ENCODE data around the gene MSTO1.
"Not testable (repeated sequence)": the region's sequence is repeated elsewhere in the genome, so short reads cannot be mapped to it uniquely, and the experiment has no call there.

MSTO1 gene

GRCh38 chr1:155609515-155610256 lies at the start of gene MSTO1:
TSS of gene MSTO1 (plus strand) at chr1:155610218. CDS start at chr1:155610249, 31 bp downstream.
- DNase-seq (ENCODE audit: low read depth), result peak; percentile 93

DNA sequence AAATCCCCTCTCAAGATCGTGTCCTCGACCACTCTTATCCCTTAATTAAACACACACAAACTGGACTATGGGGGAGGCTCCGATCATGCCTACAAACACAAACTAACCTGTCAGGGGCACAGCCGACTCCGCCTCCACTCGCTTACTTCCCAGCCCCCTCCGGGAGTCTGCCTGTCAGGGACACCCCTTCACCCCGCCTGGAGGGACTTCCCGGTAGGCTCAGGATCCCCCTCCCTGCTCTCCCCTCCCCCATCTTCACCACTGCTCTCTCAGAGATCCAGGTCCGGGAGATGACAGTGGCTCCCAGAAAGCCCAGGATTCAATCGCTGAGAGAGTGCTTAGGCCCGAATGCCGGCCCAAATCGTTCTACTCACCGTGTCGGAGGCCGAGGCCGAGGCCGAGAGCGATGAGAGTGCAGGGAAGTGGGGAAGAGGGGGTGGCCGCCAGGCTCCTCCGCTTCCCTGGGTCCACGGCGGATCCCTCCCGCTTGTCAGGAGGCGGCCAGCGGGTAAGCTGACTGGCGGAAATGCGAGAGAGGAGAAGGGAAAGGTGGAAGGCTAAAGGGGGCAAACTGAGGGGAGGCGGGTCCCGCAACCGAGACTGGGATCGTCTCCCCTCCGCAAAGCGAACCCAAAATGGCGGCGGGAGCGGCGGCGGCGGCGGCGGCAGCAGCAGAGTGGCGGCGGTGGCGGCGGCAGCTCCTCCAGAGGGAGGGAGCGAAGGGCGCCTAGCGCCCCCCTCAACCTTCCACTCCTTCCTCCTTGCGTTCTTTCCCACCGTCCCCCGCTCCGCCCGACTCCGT lies 48.0 kb upstream of the MSTO1 start:
- not testable (repeated sequence) for DNase-seq (ENCODE audit: low read depth)

GRCh38 chr1:155562581-155563376 lies 47.2 kb upstream of the MSTO1 start, which contains the start of gene ASH1L:
TSS of gene ASH1L (minus strand) at chr1:155562803. CDS start at chr1:155521519, 41,284 bp downstream.
- peak; percentile 55 for DNase-seq (ENCODE audit: low read depth)

GRCh38 chr1:155563377-155564022 lies 46.5 kb upstream of the MSTO1 start:
- DNase-seq (ENCODE audit: low read depth), result not testable (repeated sequence)

- DNase-seq (ENCODE audit: low read depth), result no peak
These were observed 39.9 kb upstream of the MSTO1 start for GRCh38 chr1:155569988-155570592.

GRCh38 chr1:155570593-155570990 lies 39.4 kb upstream of the MSTO1 start:
- DNase-seq (ENCODE audit: low read depth), result no peak

GRCh38 chr1:155574077-155574476 lies 35.9 kb upstream of the MSTO1 start:
- DNase-seq (ENCODE audit: low read depth), result no peak

GRCh38 chr1:155575608-155576007 lies 34.4 kb upstream of the MSTO1 start:
- not testable (repeated sequence) for DNase-seq (ENCODE audit: low read depth)

- DNase-seq (ENCODE audit: low read depth), result not testable (repeated sequence)
These were observed 26.2 kb upstream of the MSTO1 start for GRCh38 chr1:155583846-155584245.

GRCh38 chr1:155589282-155589681 lies 20.7 kb upstream of the MSTO1 start:
- DNase-seq (ENCODE audit: low read depth), result not testable (repeated sequence)

GRCh38 chr1:155590516-155591247 lies 19.3 kb upstream of the MSTO1 start:
- DNase-seq (ENCODE audit: low read depth), result not testable (repeated sequence)

DNA sequence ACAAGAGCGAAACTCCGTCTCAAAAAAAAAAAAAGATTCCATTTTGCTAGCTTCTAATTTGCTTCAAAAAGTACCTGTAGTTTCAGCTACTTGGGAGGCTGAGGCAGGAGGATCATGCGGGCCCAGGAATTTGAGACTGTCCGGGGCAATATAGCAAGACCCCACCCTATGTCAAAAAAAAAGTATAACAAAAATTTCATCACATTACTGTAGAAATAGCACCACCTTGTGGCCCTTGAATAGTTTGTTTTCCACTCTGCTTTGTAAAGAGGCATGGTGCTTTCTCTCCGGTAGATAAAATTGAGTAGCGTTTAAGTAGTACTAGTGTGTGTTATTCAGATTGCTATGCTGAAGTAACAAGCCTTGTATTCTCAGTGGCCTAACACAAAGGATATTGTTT lies 18.2 kb upstream of the MSTO1 start:
- peak; percentile 20 for DNase-seq (ENCODE audit: low read depth)

DNA sequence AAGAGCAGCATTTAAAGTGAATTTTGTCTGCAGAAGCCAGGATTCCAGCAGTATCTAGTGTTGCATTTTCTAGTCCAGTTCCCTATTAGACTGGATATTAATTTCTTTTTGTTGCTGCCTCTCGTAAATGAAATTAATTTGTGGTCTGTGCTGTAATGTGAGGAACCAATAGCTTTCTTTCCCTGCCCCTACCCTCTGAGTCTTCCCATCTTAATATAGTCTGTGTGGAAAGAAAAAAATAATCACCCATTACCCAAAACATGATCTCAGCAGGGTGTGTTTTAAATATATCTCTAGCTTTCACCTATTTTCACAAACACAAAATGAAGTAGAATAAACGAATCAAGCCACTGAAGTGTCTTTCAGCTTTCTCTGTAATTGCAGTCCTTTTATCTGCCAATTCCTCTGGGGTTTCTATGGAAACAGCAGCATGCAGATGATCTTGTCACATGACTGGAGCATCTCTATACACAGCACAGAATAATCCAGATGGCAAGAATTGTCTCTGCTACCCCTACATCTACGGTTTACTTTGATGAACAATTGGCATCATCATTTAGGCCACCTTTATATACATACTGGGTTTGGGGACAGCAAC lies 14.0 kb upstream of the MSTO1 start:
- DNase-seq (ENCODE audit: low read depth), result not testable (repeated sequence)

GRCh38 chr1:155596864-155597263 lies 13.2 kb upstream of the MSTO1 start:
- DNase-seq (ENCODE audit: low read depth), result no peak

GRCh38 chr1:155598842-155599331 lies 11.1 kb upstream of the MSTO1 start:
- DNase-seq (ENCODE audit: low read depth), result peak; percentile 9

DNA sequence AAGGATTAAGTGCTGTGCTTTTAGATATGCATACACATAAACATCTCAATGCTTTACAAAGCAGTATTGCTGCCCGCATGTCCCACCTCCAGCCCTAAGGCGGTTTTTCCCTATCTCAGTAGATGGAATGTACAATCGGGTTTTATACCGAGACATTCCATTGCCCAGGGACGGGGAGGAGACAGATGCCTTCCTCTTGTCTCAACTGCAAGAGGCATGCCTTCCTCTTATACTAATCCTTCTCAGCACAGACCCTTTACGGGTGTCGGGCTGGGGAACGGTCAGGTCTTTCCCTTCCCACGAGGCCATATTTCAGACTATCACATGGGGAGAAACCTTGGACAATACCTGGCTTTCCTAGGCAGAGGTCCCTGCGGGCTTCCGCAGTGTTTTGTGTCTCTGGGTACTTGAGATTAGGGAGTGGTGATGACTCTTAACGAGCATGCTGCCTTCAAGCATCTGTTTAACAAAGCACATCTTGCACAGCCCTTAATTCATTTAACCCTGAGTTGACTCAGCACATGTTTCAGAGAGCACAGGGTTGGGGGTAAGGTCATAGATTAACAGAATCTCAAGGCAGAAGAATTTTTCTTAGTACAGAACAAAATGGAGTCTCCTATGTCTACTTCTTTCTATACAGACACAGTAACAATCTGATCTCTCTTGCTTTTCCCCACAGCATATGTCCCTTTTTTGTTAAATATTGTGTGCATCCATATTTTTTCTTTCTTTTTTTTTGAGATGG lies 10.0 kb upstream of the MSTO1 start:
- not testable (repeated sequence) for DNase-seq (ENCODE audit: low read depth)

DNA sequence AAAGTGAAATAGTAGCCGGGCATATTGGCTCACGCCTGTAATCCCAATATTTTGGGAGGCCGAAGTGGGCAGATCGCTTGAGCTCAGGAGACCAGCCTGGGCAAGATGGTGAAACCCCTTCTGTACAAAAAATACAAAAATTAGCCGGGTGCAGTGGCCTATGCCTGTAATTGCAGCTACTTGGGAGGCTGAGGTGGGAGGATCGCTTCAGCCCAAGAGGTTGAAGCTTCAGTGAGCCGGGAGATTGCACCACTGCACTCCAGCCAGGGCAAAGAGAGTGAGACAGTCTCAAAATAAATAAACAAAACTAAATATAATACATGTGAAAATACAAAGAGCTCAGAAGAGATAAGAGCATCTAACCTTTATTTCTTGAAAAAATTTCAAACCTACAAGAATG lies 2.3 kb upstream of the MSTO1 start:
- DNase-seq (ENCODE audit: low read depth), result no peak

- no peak for DNase-seq (ENCODE audit: low read depth)
These were observed 1.2 kb upstream of the MSTO1 start for GRCh38 chr1:155608888-155609225.

DNA sequence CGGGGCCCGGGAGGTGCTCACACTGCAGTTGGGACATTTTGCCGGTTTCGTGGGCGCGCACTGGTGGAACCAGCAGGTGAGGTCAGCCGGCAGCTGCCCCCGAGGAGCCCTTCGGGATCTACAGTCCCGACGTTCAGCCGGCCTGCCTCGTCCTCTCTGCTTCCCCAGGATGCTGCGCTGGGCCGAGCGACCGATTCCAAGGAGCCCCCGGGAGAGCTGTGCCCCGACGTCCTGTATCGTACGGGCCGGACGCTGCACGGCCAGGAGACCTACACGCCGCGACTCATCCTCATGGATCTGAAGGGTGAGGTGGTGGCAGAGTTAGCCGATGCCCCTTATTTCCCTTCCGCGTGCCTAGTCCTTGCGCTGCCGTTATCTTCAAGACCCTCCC lies 234 bp downstream of the MSTO1 start:
- not testable (repeated sequence) for DNase-seq (ENCODE audit: low read depth)
